Central memory CD8-positive, alpha-beta T cell (primary cell): Measurements from ENCODE around the gene SLC16A1.

Source experiments
- ATAC-seq: fragments of 150-1000 bp; cut with Tn5 transposase; replicated peaks from 2 replicates; pipeline ENCODE4 v1.10.0; 2022; ENCODE audit warnings: mild to moderate bottlenecking, moderate FRiP score, moderate number of reproducible peaks; ENCODE audit not compliant: poor library complexity, severe bottlenecking; ENCODE audit errors: extremely low read depth
- DNase-seq, 2 donors: peaks; one replicate each; pipeline ENCODE4 v3.0.0; 2021; ENCODE audit warnings: low spot score in 2 of 2
- H3K27ac Mint-ChIP-seq: one replicate; pipeline ENCODE4 v1.8.0; 2022; ENCODE audit warnings: low read depth, mild to moderate bottlenecking, moderate library complexity, mixed read lengths
- H3K27me3 Mint-ChIP-seq: one replicate; pipeline ENCODE4 v1.8.0; 2022; ENCODE audit warnings: mixed read lengths
- H3K36me3 Mint-ChIP-seq: one replicate; pipeline ENCODE4 v1.8.0; 2022; ENCODE audit warnings: mild to moderate bottlenecking, moderate library complexity, mixed read lengths; ENCODE audit not compliant: insufficient read depth
- H3K4me1 Mint-ChIP-seq: one replicate; pipeline ENCODE4 v1.8.0; 2022; ENCODE audit warnings: mixed read lengths
- H3K4me3 Mint-ChIP-seq: one replicate; pipeline ENCODE4 v1.8.0; 2022; ENCODE audit warnings: mild to moderate bottlenecking, moderate library complexity, mixed read lengths
- H3K9me3 Mint-ChIP-seq: one replicate; pipeline ENCODE4 v1.8.0; 2022; ENCODE audit warnings: mixed read lengths

The SLC16A1 gene

DNA sequence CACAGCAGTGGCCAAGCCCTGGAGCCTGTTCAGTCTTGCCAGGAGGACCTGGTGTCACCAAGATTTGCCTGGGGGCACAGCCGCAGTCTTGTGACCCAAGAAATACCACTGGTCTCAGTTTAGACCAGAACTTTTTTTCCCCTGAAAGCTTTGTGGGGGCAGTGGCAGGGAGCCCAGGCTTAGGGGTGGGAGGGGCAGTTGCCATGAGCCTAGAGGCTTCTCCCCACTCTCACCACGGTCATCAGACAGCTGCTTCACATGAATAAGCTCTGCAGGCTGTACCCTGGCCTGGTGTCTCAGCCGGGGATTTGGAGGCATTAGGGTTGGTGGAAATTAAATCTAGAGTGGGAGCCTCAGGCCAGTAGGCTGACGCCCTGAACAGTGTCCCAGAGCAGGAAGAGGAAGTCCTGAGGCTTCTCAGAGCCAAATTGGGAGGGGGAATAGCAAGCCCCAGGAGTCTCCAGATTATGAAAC lies 73.7 kb downstream of the SLC16A1 start:
- ATAC-seq: no peak
- peaks cover 9% of the 10 kb centered on the region for H3K27me3 Mint-ChIP-seq
- no peak overlapping the region for H3K4me3 Mint-ChIP-seq
- no peaks in the 10 kb centered on the region for H3K36me3 Mint-ChIP-seq
- DNase-seq: no peak
- H3K9me3 Mint-ChIP-seq: no peaks in the 10 kb centered on the region
- H3K27ac Mint-ChIP-seq: peak overlapping the region; percentile 52
- no peaks in the 10 kb centered on the region for H3K4me1 Mint-ChIP-seq

DNA sequence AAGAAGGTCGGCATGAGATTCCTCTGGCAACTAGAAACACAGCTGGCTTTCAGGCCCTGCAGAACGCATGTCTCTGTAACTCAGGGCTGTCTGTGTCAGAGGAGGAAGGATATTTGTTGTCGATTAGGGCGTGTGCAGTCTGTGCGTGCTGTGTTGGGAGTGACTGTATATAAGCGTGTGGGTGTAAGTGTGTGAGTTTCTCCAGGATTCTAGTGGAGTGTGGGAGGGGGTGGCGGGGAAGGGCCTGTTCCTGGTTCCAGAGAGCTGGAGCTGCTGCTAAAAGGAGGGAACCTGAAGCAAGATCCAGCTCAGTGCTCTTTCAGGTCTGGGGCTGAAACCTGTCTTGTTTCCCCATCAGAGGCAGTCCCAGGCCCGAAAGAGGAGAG lies 74.3 kb downstream of the SLC16A1 start:
- Mint-ChIP-seq H3K27me3 (peaks cover 9% of the 10 kb centered on the region), H3K36me3 (no peaks in the 10 kb centered on the region), H3K9me3 (no peaks in the 10 kb centered on the region), H3K27ac (no peak overlapping the region), H3K4me3 (no peak overlapping the region), H3K4me1 (no peaks in the 10 kb centered on the region)
- no peak for ATAC-seq
- no peak for DNase-seq

- Mint-ChIP-seq H3K27me3 (peaks cover 9% of the 10 kb centered on the region), H3K4me1 (no peaks in the 10 kb centered on the region), H3K36me3 (no peaks in the 10 kb centered on the region), H3K4me3 (no peak overlapping the region), H3K27ac (no peak overlapping the region), H3K9me3 (no peaks in the 10 kb centered on the region)
- DNase-seq (no peak), ATAC-seq (no peak)
These were observed 76.2 kb downstream of the SLC16A1 start for GRCh38 chr1:112879834-112880233.

- Mint-ChIP-seq H3K27me3 (peaks cover 9% of the 10 kb centered on the region), H3K4me3 (no peak overlapping the region), H3K36me3 (no peaks in the 10 kb centered on the region), H3K4me1 (no peaks in the 10 kb centered on the region), H3K9me3 (no peaks in the 10 kb centered on the region), H3K27ac (no peak overlapping the region)
- ATAC-seq (no peak), DNase-seq (no peak)
These were observed 77.7 kb downstream of the SLC16A1 start for GRCh38 chr1:112878321-112878720.

- Mint-ChIP-seq H3K27ac (no peak overlapping the region), H3K36me3 (no peaks in the 10 kb centered on the region), H3K4me3 (no peak overlapping the region), H3K4me1 (no peaks in the 10 kb centered on the region), H3K27me3 (peaks cover 9% of the 10 kb centered on the region), H3K9me3 (no peaks in the 10 kb centered on the region)
- no peak for DNase-seq
- ATAC-seq: no peak
These were observed 78.2 kb downstream of the SLC16A1 start for GRCh38 chr1:112877750-112878149.

DNA sequence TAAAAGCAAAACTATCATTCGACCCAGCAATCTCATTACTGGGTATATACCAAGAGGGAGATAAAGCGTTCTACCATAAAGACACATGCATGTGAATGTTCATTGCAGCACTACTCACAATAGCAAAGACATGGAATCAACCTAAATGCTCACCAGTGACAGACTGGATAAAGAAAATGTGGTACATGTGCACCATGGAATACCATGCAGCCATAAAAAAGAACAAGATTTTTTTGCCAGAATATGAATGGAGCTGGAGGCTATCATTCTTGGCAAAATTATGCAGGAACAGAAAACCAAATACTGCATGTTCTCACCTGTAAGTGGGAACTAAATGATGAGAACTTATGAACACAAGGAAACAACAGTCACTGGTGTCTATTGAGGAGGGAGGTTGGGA lies 79.7 kb downstream of the SLC16A1 start:
- H3K36me3 Mint-ChIP-seq: no peaks in the 10 kb centered on the region
- no peak for ATAC-seq
- no peak for DNase-seq
- H3K4me3 Mint-ChIP-seq: no peak overlapping the region
- H3K9me3 Mint-ChIP-seq: no peaks in the 10 kb centered on the region
- H3K27ac Mint-ChIP-seq: no peak overlapping the region
- H3K27me3 Mint-ChIP-seq: peaks cover 14% of the 10 kb centered on the region
- H3K4me1 Mint-ChIP-seq: no peaks in the 10 kb centered on the region

GRCh38 chr1:112872551-112872962 lies 83.4 kb downstream of the SLC16A1 start:
- ATAC-seq (no peak), DNase-seq (no peak)
- Mint-ChIP-seq H3K27me3 (peaks cover 12% of the 10 kb centered on the region), H3K36me3 (no peaks in the 10 kb centered on the region), H3K4me3 (no peak overlapping the region), H3K27ac (no peak overlapping the region), H3K4me1 (peaks cover 6% of the 10 kb centered on the region), H3K9me3 (no peaks in the 10 kb centered on the region)

- Mint-ChIP-seq H3K4me3 (no peak overlapping the region), H3K27me3 (peaks cover 12% of the 10 kb centered on the region), H3K4me1 (peaks cover 6% of the 10 kb centered on the region), H3K36me3 (no peaks in the 10 kb centered on the region), H3K27ac (no peak overlapping the region), H3K9me3 (no peaks in the 10 kb centered on the region)
- ATAC-seq (no peak), DNase-seq (no peak)
These were observed 84.9 kb downstream of the SLC16A1 start for GRCh38 chr1:112870887-112871646.

GRCh38 chr1:112869895-112870294 lies 86.1 kb downstream of the SLC16A1 start:
- Mint-ChIP-seq H3K27ac (no peak overlapping the region), H3K36me3 (no peaks in the 10 kb centered on the region), H3K9me3 (no peaks in the 10 kb centered on the region), H3K4me3 (no peak overlapping the region), H3K27me3 (peaks cover 12% of the 10 kb centered on the region), H3K4me1 (peaks cover 6% of the 10 kb centered on the region)
- ATAC-seq: no peak
- DNase-seq: no peak

GRCh38 chr1:112868191-112868590 lies 87.8 kb downstream of the SLC16A1 start:
- Mint-ChIP-seq H3K27ac (no peak overlapping the region), H3K9me3 (no peaks in the 10 kb centered on the region), H3K4me1 (peaks cover 6% of the 10 kb centered on the region), H3K4me3 (no peak overlapping the region), H3K36me3 (no peaks in the 10 kb centered on the region), H3K27me3 (peaks cover 12% of the 10 kb centered on the region)
- no peak for DNase-seq
- no peak for ATAC-seq

DNA sequence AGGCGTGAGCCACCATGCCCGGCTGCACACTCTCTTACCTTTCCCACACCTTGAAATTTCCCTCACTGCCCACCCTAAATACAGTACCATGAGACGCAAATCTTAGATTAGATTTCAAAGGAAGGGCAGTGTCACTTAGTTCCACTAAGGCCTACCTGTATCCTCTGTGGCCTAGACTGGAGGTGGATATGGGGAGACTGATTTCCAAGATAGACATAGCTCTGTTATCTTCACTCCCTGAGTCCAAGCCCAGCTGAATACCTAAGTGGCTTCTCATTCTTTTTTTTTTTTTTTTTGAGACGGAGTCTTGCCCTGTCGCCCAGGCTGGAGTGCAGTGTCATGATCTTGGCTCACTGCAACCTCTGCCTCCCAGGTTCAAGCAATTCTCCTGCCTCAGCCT lies 89.0 kb downstream of the SLC16A1 start:
- Mint-ChIP-seq H3K36me3 (no peaks in the 10 kb centered on the region), H3K4me1 (peaks cover 6% of the 10 kb centered on the region), H3K9me3 (no peaks in the 10 kb centered on the region), H3K4me3 (no peak overlapping the region), H3K27ac (no peak overlapping the region), H3K27me3 (peaks cover 12% of the 10 kb centered on the region)
- ATAC-seq (no peak), DNase-seq (no peak)

GRCh38 chr1:112866151-112866550 lies 89.8 kb downstream of the SLC16A1 start:
- no peaks in the 10 kb centered on the region for H3K36me3 Mint-ChIP-seq
- no peak for ATAC-seq
- H3K4me1 Mint-ChIP-seq: peaks cover 6% of the 10 kb centered on the region
- peaks cover 5% of the 10 kb centered on the region for H3K27me3 Mint-ChIP-seq
- DNase-seq: no peak
- no peaks in the 10 kb centered on the region for H3K9me3 Mint-ChIP-seq
- no peak overlapping the region for H3K27ac Mint-ChIP-seq
- H3K4me3 Mint-ChIP-seq: no peak overlapping the region

GRCh38 chr1:112862753-112863426 lies 93.1 kb downstream of the SLC16A1 start:
- Mint-ChIP-seq H3K4me1 (no peaks in the 10 kb centered on the region), H3K36me3 (no peaks in the 10 kb centered on the region), H3K27ac (no peak overlapping the region), H3K4me3 (no peak overlapping the region), H3K27me3 (no peaks in the 10 kb centered on the region), H3K9me3 (no peaks in the 10 kb centered on the region)
- DNase-seq: no peak
- no peak for ATAC-seq
